GM21390 (cell line): ENCODE data around the gene CROCC2.

Experiments
- ATAC-seq: cut with Tn5 transposase; IDR thresholded peaks from one replicate; pipeline ENCODE4 v1.9.1; 2021; ENCODE audit not compliant: unreplicated experiment

Gene CROCC2

GRCh38 chr2:240906141-240906910 is at the start of gene CROCC2:
Gene CROCC2 (plus strand): TSS chr2:240906336. CDS start chr2:240906514, 178 bp downstream.
- ATAC-seq: no peak

GRCh38 chr2:240857039-240858008 is 48.8 kb upstream of the CROCC2 start:
- no peak for ATAC-seq

GRCh38 chr2:240858321-240858720 is 47.8 kb upstream of the CROCC2 start:
- ATAC-seq: no peak

GRCh38 chr2:240858871-240859270 is 47.3 kb upstream of the CROCC2 start:
- ATAC-seq: no peak

- no peak for ATAC-seq
These were observed 44.6 kb upstream of the CROCC2 start for GRCh38 chr2:240861547-240861946.

- ATAC-seq: no peak
These were observed 41.7 kb upstream of the CROCC2 start for GRCh38 chr2:240864475-240864874.

- ATAC-seq: no peak
These were observed 40.7 kb upstream of the CROCC2 start for GRCh38 chr2:240865391-240865790.

- ATAC-seq: no peak
These were observed 37.6 kb upstream of the CROCC2 start, which contains the start of gene AGXT for GRCh38 chr2:240868286-240869108. Gene AGXT (plus strand): TSS chr2:240868824. CDS start chr2:240868866, 42 bp downstream.

- no peak for ATAC-seq
These were observed 36.8 kb upstream of the CROCC2 start for GRCh38 chr2:240869109-240869955.

- no peak for ATAC-seq
These were observed 35.9 kb upstream of the CROCC2 start for GRCh38 chr2:240869956-240870875.

GRCh38 chr2:240871071-240871958 is 34.8 kb upstream of the CROCC2 start:
- ATAC-seq: no peak

GRCh38 chr2:240872317-240873097 is 33.6 kb upstream of the CROCC2 start:
- no peak for ATAC-seq

GRCh38 chr2:240873098-240873788 is 32.9 kb upstream of the CROCC2 start:
- ATAC-seq: no peak

GRCh38 chr2:240873805-240874714 is 32.1 kb upstream of the CROCC2 start:
- no peak for ATAC-seq

- ATAC-seq: no peak
These were observed 31.4 kb upstream of the CROCC2 start for GRCh38 chr2:240874715-240875227.
